Activated CD8-positive, alpha-beta memory T cell treated with anti-CD3 and anti-CD28 coated beads, Interleukin-2, amount 10 ng/mL, durations not matched to agents 7 days and 5 days (primary cell): ENCODE data around the gene ATP5F1A. TPM values are rescaled to one million over a fixed set of nuclear protein-coding genes. Genes with fewer than 3 reads are reported as not detected.

Experiments
- ATAC-seq: fragments of 150-1000 bp; cut with Tn5 transposase; one replicate; pipeline ENCODE4 v1.10.0; 2021; ENCODE audit warnings: moderate library complexity
- CTCF ChIA-PET: fragments of 350-600 bp; sonication (Branson Sonifier 250); formaldehyde crosslinking; loops from one replicate; lab custom pipeline; 2021; ENCODE audit warnings: antibody characterized with exemption; lab: Charles Lee
- DNase-seq: peaks from one replicate; pipeline ENCODE4 v3.0.0-alpha.2; 2020
- H3K27ac Mint-ChIP-seq: one replicate; pipeline ENCODE4 v1.8.0; 2021; ENCODE audit warnings: mild to moderate bottlenecking, mixed read lengths
- H3K27me3 Mint-ChIP-seq: one replicate; pipeline ENCODE4 v1.8.0; 2021; ENCODE audit warnings: mixed read lengths
- H3K36me3 Mint-ChIP-seq: one replicate; pipeline ENCODE4 v1.8.0; 2021; ENCODE audit warnings: mild to moderate bottlenecking, mixed read lengths
- H3K4me1 Mint-ChIP-seq: one replicate; pipeline ENCODE4 v1.8.0; 2021; ENCODE audit warnings: mixed read lengths
- H3K4me3 Mint-ChIP-seq: one replicate; pipeline ENCODE4 v1.8.0; 2021; ENCODE audit warnings: mild to moderate bottlenecking, moderate library complexity, mixed read lengths
- H3K9me3 Mint-ChIP-seq: one replicate; pipeline ENCODE4 v1.8.0; 2022; ENCODE audit warnings: low read depth, mixed read lengths
- total RNA-seq, 2 experiments: library from RNA; stranded (reverse); gene quantifications; one replicate each; pipeline ENCODE4 v1.2.3, GENCODE V29; 2021

Gene ATP5F1A
- total RNA-seq, 2 experiments from 2014 or later = 341 to 485 TPM

- ATAC-seq (no peak), DNase-seq (no peak)
- peaks cover 13% of the 10 kb centered on the region for H3K4me1 Mint-ChIP-seq
- H3K36me3 Mint-ChIP-seq = peaks cover 4% of the 10 kb centered on the region
- no peaks in the 10 kb centered on the region for H3K9me3 Mint-ChIP-seq
- H3K4me3 Mint-ChIP-seq = no peak overlapping the region
- CTCF ChIA-PET = interaction anchor here (1.9 kb wide), 1 partner anchor 23 kb away, joined by 3 read pairs; no protein-coding TSS in a partner anchor
- no peaks in the 10 kb centered on the region for H3K27me3 Mint-ChIP-seq
- no peak overlapping the region for H3K27ac Mint-ChIP-seq
Observed at GRCh38 chr18:46035696-46036680, 62.1 kb downstream of the ATP5F1A start.

DNA sequence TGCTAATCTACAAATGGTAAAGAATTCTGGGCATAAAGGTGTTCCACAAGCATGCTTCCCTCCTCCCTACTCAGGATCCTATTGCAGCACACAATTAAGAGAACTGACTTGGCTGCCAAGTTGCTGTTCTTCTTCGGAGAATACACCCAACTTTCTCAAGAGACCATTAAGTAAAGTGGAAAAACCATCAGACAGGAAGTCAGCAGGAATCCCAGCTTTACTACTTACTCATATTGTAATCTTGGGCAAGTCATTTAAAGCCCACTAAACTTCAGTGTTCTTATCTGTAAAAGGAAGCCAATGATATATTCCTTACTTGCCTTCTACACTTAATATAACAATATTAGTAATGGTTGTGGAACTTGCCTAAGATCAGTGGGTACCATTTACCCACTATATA is 63.9 kb downstream of the ATP5F1A start:
- Mint-ChIP-seq H3K27me3 (peaks cover 7% of the 10 kb centered on the region), H3K4me3 (no peak overlapping the region), H3K9me3 (no peaks in the 10 kb centered on the region), H3K27ac (no peak overlapping the region), H3K4me1 (peaks cover 3% of the 10 kb centered on the region), H3K36me3 (peaks cover under 1% of the 10 kb centered on the region)
- DNase-seq = no peak
- CTCF ChIA-PET = interaction anchor here (0.7 to 1.4 kb wide), 2 partner anchors 9 to 39 kb away, joined by 3 to 4 read pairs; no protein-coding TSS in a partner anchor
- ATAC-seq = no peak

DNA sequence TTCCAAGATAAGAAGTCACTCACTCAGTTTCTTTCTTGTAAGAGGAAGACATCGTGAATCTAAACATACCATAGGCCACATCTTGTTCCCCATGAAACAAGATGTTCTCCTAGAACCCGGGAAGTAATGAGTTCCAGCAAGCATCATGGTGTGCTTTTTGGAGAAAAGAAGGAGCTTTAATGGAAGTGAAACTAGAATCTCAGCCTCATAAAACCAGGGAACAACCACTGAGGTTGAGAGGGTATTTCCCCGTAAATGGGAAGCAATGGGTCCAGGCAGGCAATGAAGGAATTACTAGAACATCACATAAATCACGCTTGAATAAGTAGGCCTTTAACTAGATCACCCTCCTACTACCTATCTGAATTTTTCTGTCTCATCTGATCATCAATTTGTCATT is 66.4 kb downstream of the ATP5F1A start:
- H3K9me3 Mint-ChIP-seq = no peaks in the 10 kb centered on the region
- H3K27ac Mint-ChIP-seq = no peak overlapping the region
- peaks cover 10% of the 10 kb centered on the region for H3K4me1 Mint-ChIP-seq
- ATAC-seq (no peak), DNase-seq (no peak)
- no peaks in the 10 kb centered on the region for H3K36me3 Mint-ChIP-seq
- H3K4me3 Mint-ChIP-seq = no peak overlapping the region
- peaks cover 19% of the 10 kb centered on the region for H3K27me3 Mint-ChIP-seq
- CTCF ChIA-PET = no interaction called here

Other genes starting within 250 kb of the ATP5F1A start
- 10 to 100 TPM; 22.7 to 24.5 TPM for gene EPG5, start 131.0 kb downstream of the ATP5F1A start, total RNA-seq
- 10 to 100 TPM in 1 of 2 experiments, 1 to 10 TPM in 1; 4.1 to 16.1 TPM for gene PSTPIP2, start 26.0 kb downstream of the ATP5F1A start, total RNA-seq
- gene HAUS1, start 6.1 kb upstream of the ATP5F1A start, total RNA-seq = 10 to 100 TPM; 57.4 to 59.2 TPM